OCI-LY1 (cell line): ENCODE data around the gene KCNH1.

ENCODE experiments used
- H2AFZ ChIP-seq: fragments of 200-600 bp; sonication (generic), shearing (Covaris generic); 2 replicates; pipeline ENCODE4 v1.6.0; 2014; ENCODE audit warnings: antibody characterized with exemption, mild to moderate bottlenecking, low read length
- H3F3A ChIP-seq: fragments of 200-600 bp; sonication (generic), shearing (Covaris generic); 2 replicates; pipeline ENCODE4 v1.6.0; 2014; ENCODE audit warnings: mild to moderate bottlenecking, antibody characterized with exemption, low read length, moderate library complexity; ENCODE audit not compliant: insufficient read depth
- H3K27ac ChIP-seq: fragments of 200-600 bp; sonication (generic); 2 replicates; pipeline ENCODE4 v1.5.1; 2014; ENCODE audit warnings: low read length, mixed run types, mild to moderate bottlenecking, low read depth; ENCODE audit not compliant: poor library complexity, severe bottlenecking
- H3K27me3 ChIP-seq: fragments of 200-600 bp; sonication (generic); 2 replicates; pipeline ENCODE4 v1.6.0; 2014; ENCODE audit warnings: antibody characterized with exemption, mild to moderate bottlenecking, low read length, moderate library complexity; ENCODE audit not compliant: insufficient read depth
- H3K36me3 ChIP-seq: fragments of 200-600 bp; sonication (generic); 2 replicates; pipeline ENCODE4 v1.6.1; 2014; ENCODE audit warnings: mild to moderate bottlenecking, antibody characterized with exemption, low read length, moderate library complexity, mixed read lengths; ENCODE audit not compliant: insufficient read depth
- H3K4me1 ChIP-seq: fragments of 200-600 bp; sonication (generic); 2 replicates; pipeline ENCODE4 v1.5.1; 2014; ENCODE audit warnings: mild to moderate bottlenecking, low read length, moderate library complexity; ENCODE audit not compliant: insufficient read depth, severe bottlenecking
- H3K4me2 ChIP-seq: fragments of 200-600 bp; sonication (generic), shearing (Covaris generic); 2 replicates; pipeline ENCODE4 v1.6.1; 2014; ENCODE audit warnings: low read length
- H3K4me3 ChIP-seq: fragments of 200-600 bp; sonication (generic); 2 replicates; pipeline ENCODE4 v1.5.1; 2014; ENCODE audit warnings: low read length, low read depth, mild to moderate bottlenecking, mixed read lengths; ENCODE audit not compliant: poor library complexity, severe bottlenecking
- H3K79me2 ChIP-seq: fragments of 200-600 bp; shearing (Covaris generic); 2 replicates; pipeline ENCODE4 v1.6.1; 2016; ENCODE audit warnings: mixed run types, low read length, mixed read lengths; ENCODE audit not compliant: insufficient read depth
- H3K9ac ChIP-seq: fragments of 200-600 bp; sonication (generic), shearing (Covaris generic); 2 replicates; pipeline ENCODE4 v1.6.1; 2014; ENCODE audit warnings: mild to moderate bottlenecking, low read length, mixed read lengths
- H3K9me2 ChIP-seq: fragments of 200-600 bp; sonication (generic), shearing (Covaris generic); 2 replicates; pipeline ENCODE4 v1.6.1; 2014; ENCODE audit warnings: low read depth, mild to moderate bottlenecking, low read length, mixed read lengths
- H3K9me3 ChIP-seq: fragments of 200-600 bp; shearing (Covaris generic); 2 replicates; pipeline ENCODE4 v1.6.1; 2014; ENCODE audit warnings: low read length, mixed read lengths
- H4K20me1 ChIP-seq: fragments of 200-600 bp; sonication (generic), shearing (Covaris generic); 2 replicates; pipeline ENCODE4 v1.6.0; 2016; ENCODE audit warnings: mild to moderate bottlenecking, low read length; ENCODE audit not compliant: insufficient read depth
- EZH2 ChIP-seq: fragments of 200-600 bp; sonication (generic), shearing (Covaris generic); IDR thresholded peaks from 2 replicates; pipeline ENCODE4 v1.8.0; 2017; ENCODE audit warnings: borderline replicate concordance, mixed run types, mild to moderate bottlenecking, antibody characterized with exemption, low read length, moderate library complexity, mixed read lengths
- TF ChIP-seq, protein P1 (sequence below): fragments of 200-600 bp; sonication (generic), shearing (Covaris generic); IDR thresholded peaks from 2 replicates; pipeline ENCODE4 v1.5.1; 2017; ENCODE audit warnings: mild to moderate bottlenecking, antibody characterized with exemption, low read length, moderate library complexity, mixed read lengths

The KCNH1 gene

GRCh38 chr1:210940081-210940617, 193.8 kb downstream of the KCNH1 start:
- H3K4me3 ChIP-seq, result no peak overlapping the region
- H4K20me1 ChIP-seq, result no peaks in the 10 kb centered on the region
- no peaks in the 10 kb centered on the region for H3K36me3 ChIP-seq
- no peaks in the 10 kb centered on the region for H3K9me3 ChIP-seq
- H3K9ac ChIP-seq, result no peak overlapping the region
- no peak overlapping the region for H3K4me2 ChIP-seq
- no peaks in the 10 kb centered on the region for H3K79me2 ChIP-seq
- no peaks in the 10 kb centered on the region for H3K9me2 ChIP-seq
- H3K4me1 ChIP-seq, result no peaks in the 10 kb centered on the region
- no peaks in the 10 kb centered on the region for H3F3A ChIP-seq
- no peak overlapping the region for H3K27ac ChIP-seq
- no peaks in the 10 kb centered on the region for H3K27me3 ChIP-seq
- TF ChIP-seq, protein P1, sequence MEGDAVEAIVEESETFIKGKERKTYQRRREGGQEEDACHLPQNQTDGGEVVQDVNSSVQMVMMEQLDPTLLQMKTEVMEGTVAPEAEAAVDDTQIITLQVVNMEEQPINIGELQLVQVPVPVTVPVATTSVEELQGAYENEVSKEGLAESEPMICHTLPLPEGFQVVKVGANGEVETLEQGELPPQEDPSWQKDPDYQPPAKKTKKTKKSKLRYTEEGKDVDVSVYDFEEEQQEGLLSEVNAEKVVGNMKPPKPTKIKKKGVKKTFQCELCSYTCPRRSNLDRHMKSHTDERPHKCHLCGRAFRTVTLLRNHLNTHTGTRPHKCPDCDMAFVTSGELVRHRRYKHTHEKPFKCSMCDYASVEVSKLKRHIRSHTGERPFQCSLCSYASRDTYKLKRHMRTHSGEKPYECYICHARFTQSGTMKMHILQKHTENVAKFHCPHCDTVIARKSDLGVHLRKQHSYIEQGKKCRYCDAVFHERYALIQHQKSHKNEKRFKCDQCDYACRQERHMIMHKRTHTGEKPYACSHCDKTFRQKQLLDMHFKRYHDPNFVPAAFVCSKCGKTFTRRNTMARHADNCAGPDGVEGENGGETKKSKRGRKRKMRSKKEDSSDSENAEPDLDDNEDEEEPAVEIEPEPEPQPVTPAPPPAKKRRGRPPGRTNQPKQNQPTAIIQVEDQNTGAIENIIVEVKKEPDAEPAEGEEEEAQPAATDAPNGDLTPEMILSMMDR, result no peak
- no peak for TF ChIP-seq EZH2
- no peak overlapping the region for H2AFZ ChIP-seq

GRCh38 chr1:210938416-210938925, 195.5 kb downstream of the KCNH1 start:
- H3F3A ChIP-seq, result no peaks in the 10 kb centered on the region
- H3K36me3 ChIP-seq, result no peaks in the 10 kb centered on the region
- no peak overlapping the region for H3K27ac ChIP-seq
- H3K4me1 ChIP-seq, result no peaks in the 10 kb centered on the region
- no peaks in the 10 kb centered on the region for H3K79me2 ChIP-seq
- no peak for TF ChIP-seq EZH2
- TF ChIP-seq, protein P1, result no peak
- no peaks in the 10 kb centered on the region for H3K27me3 ChIP-seq
- H2AFZ ChIP-seq, result no peak overlapping the region
- H3K9me2 ChIP-seq, result no peaks in the 10 kb centered on the region
- no peaks in the 10 kb centered on the region for H4K20me1 ChIP-seq
- H3K9ac ChIP-seq, result no peak overlapping the region
- no peak overlapping the region for H3K4me2 ChIP-seq
- H3K9me3 ChIP-seq, result no peaks in the 10 kb centered on the region
- no peak overlapping the region for H3K4me3 ChIP-seq

DNA sequence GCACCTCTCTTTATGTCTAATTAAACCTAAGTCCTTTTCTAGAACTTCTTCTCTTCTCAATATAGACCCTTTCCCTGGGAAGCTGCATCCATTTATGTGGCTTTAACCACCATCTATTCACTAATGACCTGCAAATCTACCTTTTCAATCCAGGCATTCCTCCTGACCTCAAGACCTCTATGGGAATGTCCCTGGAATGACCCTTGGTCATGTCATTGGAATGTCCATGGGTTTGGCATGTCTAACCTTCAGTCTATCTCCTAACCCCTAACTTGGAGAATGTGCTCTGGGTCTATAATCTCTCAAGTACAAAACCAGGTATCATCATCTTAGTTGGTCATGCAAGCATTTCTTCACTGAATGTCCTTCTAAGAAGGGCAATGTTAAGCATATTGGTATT, 196.1 kb downstream of the KCNH1 start:
- no peaks in the 10 kb centered on the region for H3K9me3 ChIP-seq
- H3K27ac ChIP-seq, result no peak overlapping the region
- no peaks in the 10 kb centered on the region for H3K4me1 ChIP-seq
- no peak overlapping the region for H3K9ac ChIP-seq
- H3K27me3 ChIP-seq, result no peaks in the 10 kb centered on the region
- H3F3A ChIP-seq, result no peaks in the 10 kb centered on the region
- no peak overlapping the region for H2AFZ ChIP-seq
- H3K9me2 ChIP-seq, result no peaks in the 10 kb centered on the region
- no peak for TF ChIP-seq EZH2
- TF ChIP-seq, protein P1, result no peak
- H3K79me2 ChIP-seq, result no peaks in the 10 kb centered on the region
- no peaks in the 10 kb centered on the region for H3K36me3 ChIP-seq
- no peak overlapping the region for H3K4me3 ChIP-seq
- no peak overlapping the region for H3K4me2 ChIP-seq
- no peaks in the 10 kb centered on the region for H4K20me1 ChIP-seq
